ENCODE data around the gene OR2F2.

Gene OR2F2

GRCh38 chr7:143929224-143929920, 5.7 kb upstream of the OR2F2 start:
- no peak for TF ChIP-seq FOXK2 (IDR thresholded peaks at IDR 0.05)
- no peak for TF ChIP-seq L3MBTL2 (conservative IDR thresholded peaks at IDR 0.05)
- TF ChIP-seq CTBP1 (IDR thresholded peaks at IDR 0.05; ENCODE audit: borderline replicate concordance): no peak
- no peak for TF ChIP-seq FOXM1 (IDR thresholded peaks at IDR 0.05; ENCODE audit: borderline replicate concordance)
- no peak for TF ChIP-seq ELF4 (IDR thresholded peaks at IDR 0.05)
- no peak for TF ChIP-seq BHLHE40 (IDR thresholded peaks at IDR 0.05; ENCODE audit: borderline replicate concordance)
- no peak for TF ChIP-seq SUZ12 (IDR thresholded peaks at IDR 0.05)
- TF ChIP-seq NFRKB (IDR thresholded peaks at IDR 0.05): no peak
- TF ChIP-seq HDGF (IDR thresholded peaks at IDR 0.05; ENCODE audit: borderline replicate concordance): no peak
- no peak for TF ChIP-seq ZNF384 (IDR thresholded peaks at IDR 0.05)
- no peak for DNase-seq (ENCODE audit: extremely low spot score)
- ChIA-PET CTCF (no interaction called here), POLR2A (no interaction called here)

- DNase-seq (ENCODE audit: extremely low spot score): no peak
- POLR2A ChIA-PET: no interaction called here
- CTCF ChIA-PET: no interaction called here
- no peak for TF ChIP-seq SUZ12 (IDR thresholded peaks at IDR 0.05)
- TF ChIP-seq FOXM1 (IDR thresholded peaks at IDR 0.05; ENCODE audit: borderline replicate concordance): no peak
- no peak for TF ChIP-seq TARDBP (IDR thresholded peaks at IDR 0.05)
- TF ChIP-seq FOXA1 (IDR thresholded peaks at IDR 0.05): no peak
- no peak for TF ChIP-seq ELF4 (IDR thresholded peaks at IDR 0.05)
- TF ChIP-seq HDGF (IDR thresholded peaks at IDR 0.05; ENCODE audit: borderline replicate concordance): no peak
- no peak for TF ChIP-seq CTBP1 (IDR thresholded peaks at IDR 0.05; ENCODE audit: borderline replicate concordance)
- TF ChIP-seq LEF1 (IDR thresholded peaks at IDR 0.05; ENCODE audit: borderline replicate concordance): no peak
- no peak for TF ChIP-seq BHLHE40 (IDR thresholded peaks at IDR 0.05; ENCODE audit: borderline replicate concordance)
- no peak for TF ChIP-seq ZNF384 (IDR thresholded peaks at IDR 0.05)
- TF ChIP-seq ARNT (IDR thresholded peaks at IDR 0.05): no peak
- TF ChIP-seq L3MBTL2 (conservative IDR thresholded peaks at IDR 0.05): no peak
- no peak for TF ChIP-seq FOXK2 (IDR thresholded peaks at IDR 0.05)
- no peak for TF ChIP-seq NFRKB (IDR thresholded peaks at IDR 0.05)
- no peak for TF ChIP-seq SP1 (IDR thresholded peaks at IDR 0.05)
- no peak for TF ChIP-seq PKNOX1 (IDR thresholded peaks at IDR 0.05)
Observed at GRCh38 chr7:143931739-143932138, 3.3 kb upstream of the OR2F2 start.

GRCh38 chr7:143936087-143937009, 1.3 kb downstream of the OR2F2 start:
- POLR2A ChIA-PET: no interaction called here
- DNase-seq (ENCODE audit: extremely low spot score): no peak
- no peak for TF ChIP-seq ELF4 (IDR thresholded peaks at IDR 0.05)
- no peak for TF ChIP-seq CTBP1 (IDR thresholded peaks at IDR 0.05; ENCODE audit: borderline replicate concordance)
- no peak for TF ChIP-seq ARNT (IDR thresholded peaks at IDR 0.05)
- no peak for TF ChIP-seq FOXK2 (IDR thresholded peaks at IDR 0.05)
- TF ChIP-seq NFRKB (IDR thresholded peaks at IDR 0.05): no peak
- TF ChIP-seq SP1 (IDR thresholded peaks at IDR 0.05): no peak
- no peak for TF ChIP-seq FOXA1 (IDR thresholded peaks at IDR 0.05)
- TF ChIP-seq L3MBTL2 (conservative IDR thresholded peaks at IDR 0.05): no peak
- no peak for TF ChIP-seq PKNOX1 (IDR thresholded peaks at IDR 0.05)
- TF ChIP-seq ZNF384 (IDR thresholded peaks at IDR 0.05): no peak
- TF ChIP-seq SUZ12 (IDR thresholded peaks at IDR 0.05): no peak
- no peak for TF ChIP-seq HDGF (IDR thresholded peaks at IDR 0.05; ENCODE audit: borderline replicate concordance)
- no peak for TF ChIP-seq TARDBP (IDR thresholded peaks at IDR 0.05)
- no peak for TF ChIP-seq FOXM1 (IDR thresholded peaks at IDR 0.05; ENCODE audit: borderline replicate concordance)
- no peak for TF ChIP-seq BHLHE40 (IDR thresholded peaks at IDR 0.05; ENCODE audit: borderline replicate concordance)
- TF ChIP-seq LEF1 (IDR thresholded peaks at IDR 0.05; ENCODE audit: borderline replicate concordance): no peak
- CTCF ChIA-PET: no interaction called here

- TF ChIP-seq L3MBTL2 (conservative IDR thresholded peaks at IDR 0.05) (no peak), FOXA1 (IDR thresholded peaks at IDR 0.05) (no peak), ZNF384 (IDR thresholded peaks at IDR 0.05) (no peak), CTBP1 (IDR thresholded peaks at IDR 0.05; ENCODE audit: borderline replicate concordance) (no peak), ARNT (IDR thresholded peaks at IDR 0.05) (no peak), LEF1 (IDR thresholded peaks at IDR 0.05; ENCODE audit: borderline replicate concordance) (no peak), PKNOX1 (IDR thresholded peaks at IDR 0.05) (no peak), BHLHE40 (IDR thresholded peaks at IDR 0.05; ENCODE audit: borderline replicate concordance) (no peak), FOXK2 (IDR thresholded peaks at IDR 0.05) (no peak), NFRKB (IDR thresholded peaks at IDR 0.05) (no peak), ELF4 (IDR thresholded peaks at IDR 0.05) (no peak), FOXM1 (IDR thresholded peaks at IDR 0.05; ENCODE audit: borderline replicate concordance) (no peak)
- DNase-seq (ENCODE audit: extremely low spot score): no peak
- POLR2A ChIA-PET: no interaction called here
- CTCF ChIA-PET: no interaction called here
Observed at GRCh38 chr7:143938379-143939243, 3.6 kb downstream of the OR2F2 start.

- ChIA-PET POLR2A (no interaction called here), CTCF (no interaction called here)
- no peak for TF ChIP-seq ELF4 (IDR thresholded peaks at IDR 0.05)
- no peak for TF ChIP-seq BHLHE40 (IDR thresholded peaks at IDR 0.05; ENCODE audit: borderline replicate concordance)
- no peak for TF ChIP-seq LEF1 (IDR thresholded peaks at IDR 0.05; ENCODE audit: borderline replicate concordance)
- no peak for TF ChIP-seq ZNF384 (IDR thresholded peaks at IDR 0.05)
- no peak for TF ChIP-seq L3MBTL2 (conservative IDR thresholded peaks at IDR 0.05)
- TF ChIP-seq SP1 (IDR thresholded peaks at IDR 0.05): no peak
- TF ChIP-seq HDGF (IDR thresholded peaks at IDR 0.05; ENCODE audit: borderline replicate concordance): no peak
- TF ChIP-seq FOXK2 (IDR thresholded peaks at IDR 0.05): no peak
- TF ChIP-seq NFRKB (IDR thresholded peaks at IDR 0.05): no peak
- DNase-seq (ENCODE audit: extremely low spot score): no peak
Observed at GRCh38 chr7:143945423-143945822, 10.4 kb downstream of the OR2F2 start.

Data from HEK293T (cell line).